ENCODE results near the gene MINDY4B.

GRCh38 chr3:150876611-150877265 lies 28.5 kb downstream of the MINDY4B start:
- TF ChIP-seq CTCF (IDR thresholded peaks at IDR 0.05) (no peak), POLR2A (IDR thresholded peaks at IDR 0.05) (no peak)
